Thyroid gland (tissue), 4 donors: ENCODE data around the gene TUBE1. TPM values are rescaled to one million over a fixed set of nuclear protein-coding genes. Genes with fewer than 3 reads are reported as not detected.
"Not testable (repeated sequence)": the region's sequence is repeated elsewhere in the genome, so short reads cannot be mapped to it uniquely, and the experiment has no call there.

Experiments
- DNase-seq, 2 donors: peaks; one replicate each; pipeline ENCODE4 v3.0.0-alpha.2; 2019
- H3K27ac ChIP-seq, 3 donors: fragments of 200-600 bp; sonication (generic); 1 replicate in 2 of 3; 2 replicates in 1 of 3; pipeline ENCODE4 v1.5.1; 2016 to 2019; ENCODE audit warnings: mild to moderate bottlenecking in 1 of 3, moderate library complexity in 1 of 3
- H3K27me3 ChIP-seq: fragments of 200-600 bp; sonication (generic); one replicate; pipeline ENCODE4 v1.5.1; 2019
- H3K36me3 ChIP-seq, 2 donors: fragments of 200-600 bp; sonication (generic); one replicate each; pipeline ENCODE4 v1.5.1; 2016 to 2019
- H3K4me1 ChIP-seq, 2 donors: fragments of 200-600 bp; sonication (generic); one replicate each; pipeline ENCODE4 v1.5.1; 2017 to 2019
- H3K4me3 ChIP-seq, 3 donors: fragments of 200-600 bp; sonication (generic); replicated peaks in 1 of 3; 1 replicate in 2 of 3; 2 replicates in 1 of 3; pipeline ENCODE4 v1.5.1; 2016; ENCODE audit warnings: mild to moderate bottlenecking in 1 of 3
- H3K9me3 ChIP-seq: fragments of 200-600 bp; sonication (generic); one replicate; pipeline ENCODE4 v1.5.1; 2017
- CTCF ChIP-seq, 6 experiments: fragments of 200-600 bp in 3 of 6; fragments of 450-650 bp in 3 of 6; sonication (generic) in 3 of 6; IDR thresholded peaks; one replicate each; pipeline ENCODE4 v1.5.1; 2016 to 2019; ENCODE audit warnings: antibody characterized with exemption in 6 of 6, mild to moderate bottlenecking in 2 of 6, inconsistent platforms in 1 of 6, moderate library complexity in 1 of 6
- POLR2A ChIP-seq, 2 donors: fragments of 450-650 bp; IDR thresholded peaks; one replicate each; pipeline ENCODE4 v1.6.1; 2017; ENCODE audit warnings: antibody characterized with exemption in 2 of 2, mild to moderate bottlenecking in 2 of 2, moderate library complexity in 1 of 2
- WGBS, 2 donors: methylation state at CpG; one replicate each; pipeline ENCODE4 v1.1.5; 2017; 5-methylcytosine and 5-hydroxymethylcytosine counted together
- intact Hi-C: fragments of 100-400 bp; cut with DNase I; formaldehyde crosslinking; loops from one replicate; pipeline ENCODE4 v1.15.1; 2023
- total RNA-seq, 4 donors: library from RNA; depleted of rRNA; stranded (reverse); fragments of >200 nt; gene quantifications; one replicate each; pipeline ENCODE4 v1.2.3, GENCODE V29; 2016

TUBE1 gene
- total RNA-seq, 4 donors from 2014 or later, result 28.8 to 56.4 (median 38.8) TPM

GRCh38 chr6:112113431-112113830 lies 26.1 kb upstream of the TUBE1 start:
- Histone ChIP-seq H3K4me1 (peaks cover 2 to 7% of the 10 kb centered on the region in 2 donors), H3K4me3 (no peak overlapping the region), H3K27ac (no peak overlapping the region), H3K9me3 (no peaks in the 10 kb centered on the region), H3K27me3 (no peaks in the 10 kb centered on the region), H3K36me3 (no peaks in the 10 kb centered on the region)
- WGBS, 2 donors, result 77 to 80% methylated on average over 3 of the region's 3 CpGs
- intact Hi-C loops, result no loop called here
- TF ChIP-seq CTCF (IDR thresholded peaks at IDR 0.05) (no peak), POLR2A (IDR thresholded peaks at IDR 0.05) (no peak)
- DNase-seq, result no peak

- Histone ChIP-seq H3K27me3 (no peaks in the 10 kb centered on the region), H3K4me3 (no peak overlapping the region), H3K27ac (no peak overlapping the region), H3K4me1 (peaks cover 2 to 7% of the 10 kb centered on the region in 2 donors), H3K9me3 (no peaks in the 10 kb centered on the region), H3K36me3 (no peaks in the 10 kb centered on the region)
- DNase-seq, result peak; percentile 8 to 18
- intact Hi-C loops, result no loop called here
- WGBS, 2 donors, result 40 to 48% methylated on average over 9 of the region's 9 CpGs
- TF ChIP-seq CTCF (IDR thresholded peaks at IDR 0.05), result no peak
- no peak for TF ChIP-seq POLR2A (IDR thresholded peaks at IDR 0.05)
Measured at GRCh38 chr6:112109262-112109661, 22.0 kb upstream of the TUBE1 start.

- intact Hi-C loops, result no loop called here
- Histone ChIP-seq H3K4me1 (peaks cover 0 to 2% of the 10 kb centered on the region in 2 donors), H3K9me3 (no peaks in the 10 kb centered on the region), H3K27me3 (no peaks in the 10 kb centered on the region), H3K36me3 (no peaks in the 10 kb centered on the region), H3K4me3 (no peak overlapping the region), H3K27ac (no peak overlapping the region)
- no peak for DNase-seq
- 58% methylated on average over 2 of the region's 2 CpGs for WGBS, 2 donors
- TF ChIP-seq POLR2A (IDR thresholded peaks at IDR 0.05) (no peak), CTCF (IDR thresholded peaks at IDR 0.05) (no peak)
Measured at GRCh38 chr6:112106562-112106961, 19.3 kb upstream of the TUBE1 start.

- WGBS, 2 donors, result 95 to 96% methylated on average over 2 of the region's 2 CpGs
- H3K9me3 ChIP-seq, H3K27ac ChIP-seq, intact Hi-C loops, H3K4me1 ChIP-seq, H3K36me3 ChIP-seq, DNase-seq, H3K27me3 ChIP-seq, H3K4me3 ChIP-seq: not testable (repeated sequence)
Measured at GRCh38 chr6:112106026-112106425, 18.7 kb upstream of the TUBE1 start.

GRCh38 chr6:112100561-112100960 lies 13.3 kb upstream of the TUBE1 start:
- TF ChIP-seq POLR2A (IDR thresholded peaks at IDR 0.05) (no peak), CTCF (IDR thresholded peaks at IDR 0.05) (no peak)
- intact Hi-C loops, result no loop called here
- Histone ChIP-seq H3K36me3 (peaks cover 8 to 15% of the 10 kb centered on the region in 2 donors), H3K4me3 (no peak overlapping the region), H3K9me3 (no peaks in the 10 kb centered on the region), H3K27me3 (no peaks in the 10 kb centered on the region), H3K4me1 (no peaks in the 10 kb centered on the region), H3K27ac (no peak overlapping the region)
- WGBS, 2 donors, result 78 to 80% methylated on average over 4 of the region's 4 CpGs
- no peak for DNase-seq

GRCh38 chr6:112096901-112097300 lies 9.6 kb upstream of the TUBE1 start:
- 94 to 99% methylated on average over 2 of the region's 2 CpGs for WGBS, 2 donors

More at GRCh38 chr6:112096901-112097300, 9.6 kb upstream of the TUBE1 start:
- Histone ChIP-seq H3K27me3 (no peaks in the 10 kb centered on the region), H3K4me1 (no peaks in the 10 kb centered on the region), H3K9me3 (no peaks in the 10 kb centered on the region), H3K27ac (no peak overlapping the region), H3K4me3 (no peak overlapping the region), H3K36me3 (peaks cover 8 to 15% of the 10 kb centered on the region in 2 donors)
- TF ChIP-seq POLR2A (IDR thresholded peaks at IDR 0.05) (no peak), CTCF (IDR thresholded peaks at IDR 0.05) (no peak)
- intact Hi-C loops, result no loop called here
- no peak for DNase-seq
